Activated T-cell treated with anti-CD3 and anti-CD28 coated beads, Interleukin-2, amount 50 U/mL, for 4 hours (primary cell): ENCODE data around the gene KIAA2012. TPM values are rescaled to one million over a fixed set of nuclear protein-coding genes. Genes with fewer than 3 reads are reported as not detected.

ENCODE experiments used
- ATAC-seq, 2 donors: fragments of 200-7000 bp; cut with Tn5 transposase; one replicate each; pipeline ENCODE4 v1.10.0; 2021
- DNase-seq: peaks from one replicate; pipeline ENCODE4 v3.0.0-alpha.2; 2020
- H3K27me3 Mint-ChIP-seq: one replicate; pipeline ENCODE4 v1.8.0; 2021; ENCODE audit warnings: low read depth, mixed read lengths
- H3K36me3 Mint-ChIP-seq: one replicate; pipeline ENCODE4 v1.8.0; 2022; ENCODE audit warnings: mixed read lengths; ENCODE audit not compliant: insufficient read depth
- H3K4me1 Mint-ChIP-seq: one replicate; pipeline ENCODE4 v1.8.0; 2021; ENCODE audit warnings: low read depth, mixed read lengths
- H3K4me3 Mint-ChIP-seq: one replicate; pipeline ENCODE4 v1.8.0; 2021; ENCODE audit warnings: mild to moderate bottlenecking, moderate library complexity, mixed read lengths
- H3K9me3 Mint-ChIP-seq: one replicate; pipeline ENCODE4 v1.8.0; 2021; ENCODE audit warnings: mixed read lengths
- total RNA-seq, 3 donors: library from RNA; stranded (reverse); gene quantifications; one replicate each; pipeline ENCODE4 v1.2.1, GENCODE V29; 2021

The KIAA2012 gene
- total RNA-seq, 3 donors from 2014 or later = not detected

GRCh38 chr2:202088777-202089176, 15.7 kb downstream of the KIAA2012 start:
- no peak overlapping the region for H3K4me3 Mint-ChIP-seq
- no peaks in the 10 kb centered on the region for H3K36me3 Mint-ChIP-seq
- no peaks in the 10 kb centered on the region for H3K9me3 Mint-ChIP-seq
- H3K4me1 Mint-ChIP-seq = no peaks in the 10 kb centered on the region
- ATAC-seq = no peak
- DNase-seq = no peak
- H3K27me3 Mint-ChIP-seq = peaks cover 7% of the 10 kb centered on the region

DNA sequence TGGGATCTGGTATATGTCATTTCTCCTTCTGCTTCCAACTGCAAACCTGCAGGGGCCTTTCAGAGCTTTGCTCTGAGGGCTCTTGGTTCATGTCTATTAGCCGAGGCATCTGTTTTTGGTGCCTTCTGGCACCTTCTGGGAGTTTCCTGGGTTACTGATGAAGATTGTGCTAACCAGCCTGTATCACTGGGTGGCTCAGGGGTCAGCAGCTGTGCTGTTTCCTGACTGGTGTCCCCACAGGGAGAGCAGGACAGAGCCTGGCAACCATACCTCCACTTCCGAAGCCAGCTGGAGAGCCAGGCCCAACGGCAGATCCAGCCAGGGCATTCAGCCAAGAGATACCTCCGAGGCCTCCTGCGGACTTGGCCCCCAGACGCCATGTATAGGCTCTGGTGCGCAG, 17.5 kb downstream of the KIAA2012 start:
- Mint-ChIP-seq H3K36me3 (no peaks in the 10 kb centered on the region), H3K4me1 (no peaks in the 10 kb centered on the region), H3K27me3 (peaks cover 7% of the 10 kb centered on the region), H3K9me3 (no peaks in the 10 kb centered on the region), H3K4me3 (no peak overlapping the region)
- no peak for ATAC-seq
- DNase-seq = no peak

GRCh38 chr2:202091476-202091875, 18.4 kb downstream of the KIAA2012 start:
- DNase-seq = no peak
- H3K36me3 Mint-ChIP-seq = no peaks in the 10 kb centered on the region

DNA sequence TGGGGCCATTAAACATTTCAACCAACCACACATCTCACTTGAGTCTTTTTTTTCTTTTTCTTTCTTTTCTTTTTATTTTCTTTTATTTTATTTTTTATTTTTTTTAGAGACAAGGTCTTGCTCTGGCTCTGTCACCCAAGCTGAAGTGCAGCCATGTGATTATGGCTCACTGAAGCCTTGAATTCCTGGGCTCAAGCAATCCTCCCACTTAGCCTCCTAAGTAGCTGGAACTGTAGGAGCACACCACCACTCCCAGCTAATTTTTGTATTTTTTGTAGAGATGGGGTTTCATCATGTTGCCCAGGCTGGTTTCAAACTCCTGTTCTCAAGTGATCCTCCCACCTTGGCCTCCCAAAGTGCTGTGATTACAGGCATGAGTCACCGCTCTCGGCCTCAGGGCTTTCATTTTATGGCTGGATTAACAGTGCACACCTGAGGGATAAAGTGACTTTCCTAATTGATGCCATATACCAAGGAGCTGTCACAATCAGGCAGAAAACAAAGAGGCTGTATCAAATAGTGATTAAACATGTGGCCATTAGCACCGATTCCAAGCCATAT, 21.5 kb downstream of the KIAA2012 start:
- H3K9me3 Mint-ChIP-seq = no peaks in the 10 kb centered on the region
- H3K4me1 Mint-ChIP-seq = no peaks in the 10 kb centered on the region
- ATAC-seq (no peak), DNase-seq (no peak)
- peaks cover 7% of the 10 kb centered on the region for H3K27me3 Mint-ChIP-seq
- H3K36me3 Mint-ChIP-seq = no peaks in the 10 kb centered on the region
- H3K4me3 Mint-ChIP-seq = no peak overlapping the region

More at GRCh38 chr2:202091476-202091875, 18.4 kb downstream of the KIAA2012 start:
- ATAC-seq = no peak
- H3K4me3 Mint-ChIP-seq = no peak overlapping the region
- H3K4me1 Mint-ChIP-seq = no peaks in the 10 kb centered on the region
- H3K27me3 Mint-ChIP-seq = peaks cover 7% of the 10 kb centered on the region
- no peaks in the 10 kb centered on the region for H3K9me3 Mint-ChIP-seq

DNA sequence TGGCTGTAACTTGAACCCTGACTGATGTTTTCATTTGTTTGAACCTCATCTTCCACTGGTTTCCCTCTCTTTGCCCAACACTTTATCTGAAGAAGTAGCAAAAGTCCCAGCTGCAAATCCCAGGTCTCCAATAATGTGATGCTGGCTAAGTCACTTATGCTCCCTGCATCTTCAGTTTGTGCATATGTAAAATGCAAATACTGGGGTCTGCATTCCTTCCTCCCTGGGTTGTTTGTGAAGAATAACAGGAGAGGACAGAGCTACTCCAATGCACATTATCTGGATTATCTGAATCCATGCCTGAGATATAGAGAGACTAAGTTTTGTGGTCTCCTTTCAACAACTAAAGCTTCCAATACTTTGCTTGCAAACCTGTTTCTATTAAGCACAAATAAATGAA, 22.2 kb downstream of the KIAA2012 start:
- DNase-seq = no peak
- no peaks in the 10 kb centered on the region for H3K4me1 Mint-ChIP-seq
- H3K9me3 Mint-ChIP-seq = no peaks in the 10 kb centered on the region
- no peak overlapping the region for H3K4me3 Mint-ChIP-seq
- ATAC-seq = no peak
- no peaks in the 10 kb centered on the region for H3K36me3 Mint-ChIP-seq
- peaks cover 7% of the 10 kb centered on the region for H3K27me3 Mint-ChIP-seq

- H3K9me3 Mint-ChIP-seq = no peaks in the 10 kb centered on the region
- no peak for DNase-seq
- no peaks in the 10 kb centered on the region for H3K27me3 Mint-ChIP-seq
Observed at GRCh38 chr2:202096736-202097135, 23.7 kb downstream of the KIAA2012 start.

DNA sequence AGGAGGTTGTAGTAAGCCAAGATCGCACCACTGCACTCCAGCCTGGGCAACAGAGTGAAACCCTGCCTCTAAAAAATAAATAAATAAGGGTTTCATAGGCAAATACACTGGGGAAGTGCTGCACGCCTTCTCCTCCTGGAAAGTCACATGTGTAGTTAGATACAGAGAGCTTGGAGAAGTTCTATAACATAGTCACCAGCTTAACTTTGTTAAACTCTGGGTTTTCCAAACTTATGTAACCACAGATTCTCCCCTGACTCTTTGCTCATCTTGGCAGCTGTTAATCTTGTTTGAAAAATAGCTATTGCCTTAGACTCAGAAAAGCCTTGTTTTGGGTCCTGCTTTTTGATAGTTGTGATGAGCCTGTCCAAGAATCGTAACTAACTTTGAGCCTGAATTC, 25.2 kb downstream of the KIAA2012 start:
- DNase-seq (no peak), ATAC-seq (no peak)
- Mint-ChIP-seq H3K9me3 (no peaks in the 10 kb centered on the region), H3K36me3 (no peaks in the 10 kb centered on the region), H3K4me1 (no peaks in the 10 kb centered on the region), H3K27me3 (peaks cover 4% of the 10 kb centered on the region), H3K4me3 (no peak overlapping the region)

More at GRCh38 chr2:202096736-202097135, 23.7 kb downstream of the KIAA2012 start:
- Mint-ChIP-seq H3K36me3 (no peaks in the 10 kb centered on the region), H3K4me1 (no peaks in the 10 kb centered on the region), H3K4me3 (no peak overlapping the region)
- ATAC-seq = no peak

DNA sequence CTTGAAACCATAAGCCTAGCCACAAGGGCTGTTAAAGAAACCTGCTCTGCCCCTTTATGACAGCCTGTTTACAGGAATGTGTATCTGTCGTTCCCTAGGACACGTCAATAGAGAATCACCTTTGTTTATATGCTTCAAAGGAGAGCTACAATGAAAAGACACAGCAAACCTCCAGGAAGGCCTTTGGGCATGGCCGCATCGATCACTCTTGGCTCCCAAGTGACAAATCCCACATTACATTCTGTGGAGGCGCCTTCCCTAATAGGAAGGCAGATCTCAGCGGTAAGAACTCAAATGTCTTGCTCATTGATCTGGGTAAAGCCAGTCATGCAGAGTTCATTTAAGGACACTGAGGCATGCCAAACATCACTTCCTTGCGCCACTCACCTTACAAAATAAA, 26.5 kb downstream of the KIAA2012 start:
- Mint-ChIP-seq H3K27me3 (peaks cover 4% of the 10 kb centered on the region), H3K9me3 (no peaks in the 10 kb centered on the region), H3K36me3 (no peaks in the 10 kb centered on the region), H3K4me1 (no peaks in the 10 kb centered on the region), H3K4me3 (no peak overlapping the region)
- ATAC-seq (no peak), DNase-seq (no peak)

GRCh38 chr2:202100176-202100575, 27.1 kb downstream of the KIAA2012 start:
- no peaks in the 10 kb centered on the region for H3K4me1 Mint-ChIP-seq
- peaks cover 4% of the 10 kb centered on the region for H3K27me3 Mint-ChIP-seq
- no peak for ATAC-seq
- H3K9me3 Mint-ChIP-seq = no peaks in the 10 kb centered on the region
- no peak for DNase-seq
- H3K4me3 Mint-ChIP-seq = no peak overlapping the region
- no peaks in the 10 kb centered on the region for H3K36me3 Mint-ChIP-seq

- no peaks in the 10 kb centered on the region for H3K4me1 Mint-ChIP-seq
Observed at GRCh38 chr2:202101026-202101579, 28.0 kb downstream of the KIAA2012 start.

DNA sequence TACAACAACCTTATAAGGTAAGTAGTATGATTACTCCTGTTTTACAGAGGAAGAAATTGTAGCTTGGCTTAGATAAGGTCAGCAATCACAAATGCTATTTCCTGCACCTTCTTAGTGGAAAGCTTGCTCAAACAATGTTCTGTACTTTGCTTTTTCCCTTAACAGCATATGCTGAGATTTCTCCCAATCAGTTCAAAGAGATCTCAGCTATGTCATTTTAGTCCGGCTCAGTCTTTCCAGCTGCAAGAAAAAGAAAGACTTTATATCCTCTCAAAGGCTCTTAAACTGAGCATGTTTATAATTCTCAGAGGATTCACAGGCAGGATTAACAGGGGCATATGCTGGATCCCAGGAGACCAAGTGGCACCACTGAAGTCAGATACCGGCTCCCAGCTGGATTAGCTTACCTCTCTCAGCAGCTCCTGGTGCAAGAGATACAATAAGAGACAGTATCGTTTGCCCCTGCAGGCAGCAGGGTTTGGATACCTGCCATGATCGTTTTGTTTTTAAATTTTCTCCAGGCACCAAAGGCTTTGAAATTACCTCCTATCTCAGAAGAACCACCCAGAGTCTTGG, 29.5 kb downstream of the KIAA2012 start:
- Mint-ChIP-seq H3K36me3 (no peaks in the 10 kb centered on the region), H3K27me3 (peaks cover 4% of the 10 kb centered on the region), H3K4me3 (no peak overlapping the region), H3K4me1 (no peaks in the 10 kb centered on the region), H3K9me3 (no peaks in the 10 kb centered on the region)
- ATAC-seq (no peak), DNase-seq (no peak)

More at GRCh38 chr2:202101026-202101579, 28.0 kb downstream of the KIAA2012 start:
- Mint-ChIP-seq H3K4me3 (no peak overlapping the region), H3K9me3 (no peaks in the 10 kb centered on the region), H3K36me3 (no peaks in the 10 kb centered on the region), H3K27me3 (peaks cover 4% of the 10 kb centered on the region)
- DNase-seq = no peak
- ATAC-seq = no peak

DNA sequence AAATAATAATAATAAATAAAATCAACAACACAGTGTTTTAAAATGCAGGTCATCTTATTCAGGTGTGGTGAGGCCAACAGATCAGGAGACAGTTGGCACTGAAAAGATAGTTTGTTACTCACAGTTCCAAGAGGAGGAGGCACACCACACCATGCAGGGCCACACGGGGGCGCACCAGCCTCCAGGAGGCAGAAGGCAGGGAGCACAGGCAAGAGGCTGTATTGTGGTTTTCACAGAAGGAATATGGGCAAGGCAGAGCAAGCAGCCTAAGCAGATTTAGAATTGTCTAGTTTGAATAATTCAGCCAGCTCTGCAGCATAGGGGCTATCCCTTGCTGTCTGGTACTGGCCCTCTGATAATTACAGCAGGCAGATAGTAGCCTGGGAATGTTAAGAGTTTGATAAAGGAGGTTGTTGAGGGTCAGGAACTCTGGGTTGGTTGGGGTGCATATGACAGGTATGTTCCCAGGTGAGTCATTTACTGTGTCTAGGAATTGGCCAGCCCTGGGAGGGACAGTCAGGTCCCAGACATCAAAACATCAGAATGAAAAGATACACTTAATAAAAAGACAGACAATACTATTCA, 31.3 kb downstream of the KIAA2012 start:
- H3K27me3 Mint-ChIP-seq = peaks cover 4% of the 10 kb centered on the region
- ATAC-seq = no peak
- H3K4me3 Mint-ChIP-seq = no peak overlapping the region
- H3K9me3 Mint-ChIP-seq = no peaks in the 10 kb centered on the region
- no peaks in the 10 kb centered on the region for H3K4me1 Mint-ChIP-seq
- H3K36me3 Mint-ChIP-seq = no peaks in the 10 kb centered on the region
- no peak for DNase-seq

- ATAC-seq (no peak), DNase-seq (no peak)
- Mint-ChIP-seq H3K4me3 (no peak overlapping the region), H3K36me3 (no peaks in the 10 kb centered on the region), H3K27me3 (peaks cover 4% of the 10 kb centered on the region), H3K9me3 (no peaks in the 10 kb centered on the region), H3K4me1 (no peaks in the 10 kb centered on the region)
Observed at GRCh38 chr2:202105025-202105424, 32.0 kb downstream of the KIAA2012 start.

DNA sequence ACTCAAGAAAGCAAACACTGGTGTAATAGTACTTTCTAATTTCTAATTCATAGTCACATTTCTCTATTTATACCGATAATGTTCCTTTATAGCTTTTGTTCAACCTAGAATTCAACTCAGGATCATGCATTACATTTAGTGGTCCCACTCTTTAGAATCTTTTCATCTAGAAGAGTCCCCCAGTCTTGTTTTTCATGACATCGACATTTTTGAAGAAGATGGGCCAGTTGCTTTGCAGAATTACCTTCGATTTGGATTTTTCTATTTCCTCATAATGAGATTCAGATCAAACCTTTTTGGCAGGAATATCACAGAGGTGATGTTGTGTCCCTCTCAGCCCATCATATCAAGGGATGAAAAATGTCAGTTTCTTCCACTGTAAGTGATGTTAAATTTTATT, 35.3 kb downstream of the KIAA2012 start:
- H3K27me3 Mint-ChIP-seq = peaks cover 5% of the 10 kb centered on the region
- ATAC-seq (no peak), DNase-seq (no peak)
- no peaks in the 10 kb centered on the region for H3K9me3 Mint-ChIP-seq
- no peak overlapping the region for H3K4me3 Mint-ChIP-seq
- H3K4me1 Mint-ChIP-seq = no peaks in the 10 kb centered on the region
- no peaks in the 10 kb centered on the region for H3K36me3 Mint-ChIP-seq

- no peaks in the 10 kb centered on the region for H3K36me3 Mint-ChIP-seq
- DNase-seq (no peak), ATAC-seq (no peak)
- H3K27me3 Mint-ChIP-seq = peaks cover 5% of the 10 kb centered on the region
- no peak overlapping the region for H3K4me3 Mint-ChIP-seq
- H3K9me3 Mint-ChIP-seq = no peaks in the 10 kb centered on the region
- H3K4me1 Mint-ChIP-seq = no peaks in the 10 kb centered on the region
Observed at GRCh38 chr2:202109139-202109736, 36.2 kb downstream of the KIAA2012 start.
